Hypothalamus (tissue), 51 donors: ENCODE results near the gene PGF.

ENCODE experiments used
- DNase-seq, 51 donors: peaks; one replicate each; lab custom pipeline; 2025; lab: John Stamatoyannopoulos, UW

The PGF gene

GRCh38 chr14:74979029-74979428 is 23.6 kb upstream of the PGF start:
- DNase-seq: no peak

GRCh38 chr14:74978416-74978947 is 23.1 kb upstream of the PGF start:
- DNase-seq: no peak

GRCh38 chr14:74977901-74978385 is 22.5 kb upstream of the PGF start:
- DNase-seq: no peak

GRCh38 chr14:74977164-74977900 is 21.9 kb upstream of the PGF start:
- DNase-seq: no peak

GRCh38 chr14:74976264-74977113 is 21.1 kb upstream of the PGF start:
- no peak for DNase-seq

GRCh38 chr14:74975059-74975810 is 19.8 kb upstream of the PGF start:
- DNase-seq: no peak

- DNase-seq: no peak
Measured at GRCh38 chr14:74974364-74975058, 19.1 kb upstream of the PGF start.

GRCh38 chr14:74973905-74974363 is 18.5 kb upstream of the PGF start:
- DNase-seq: no peak

GRCh38 chr14:74973003-74973653 is 17.7 kb upstream of the PGF start:
- DNase-seq: no peak

GRCh38 chr14:74968811-74969210 is 13.4 kb upstream of the PGF start:
- DNase-seq: no peak

- DNase-seq: no peak
Measured at GRCh38 chr14:74965486-74966153, 10.2 kb upstream of the PGF start.

- DNase-seq: no peak
Measured at GRCh38 chr14:74964787-74965485, 9.5 kb upstream of the PGF start.

- DNase-seq: no peak
Measured at GRCh38 chr14:74963705-74964271, 8.4 kb upstream of the PGF start.

- peak in 1 of 51 donors; percentile 5 for DNase-seq
Measured at GRCh38 chr14:74963178-74963704, 7.8 kb upstream of the PGF start.

GRCh38 chr14:74962493-74962892 is 7.1 kb upstream of the PGF start:
- DNase-seq: no peak

- no peak for DNase-seq
Measured at GRCh38 chr14:74962046-74962445, 6.6 kb upstream of the PGF start.

- no peak for DNase-seq
Measured at GRCh38 chr14:74961238-74961911, 6.0 kb upstream of the PGF start.
